ENCODE results near the gene BCL2L13. TPM values are rescaled to one million over a fixed set of nuclear protein-coding genes. Genes with fewer than 3 reads are reported as not detected.

Gene BCL2L13
- total RNA-seq, 1 experiment from 2014 or later = 44.0 TPM

DNA sequence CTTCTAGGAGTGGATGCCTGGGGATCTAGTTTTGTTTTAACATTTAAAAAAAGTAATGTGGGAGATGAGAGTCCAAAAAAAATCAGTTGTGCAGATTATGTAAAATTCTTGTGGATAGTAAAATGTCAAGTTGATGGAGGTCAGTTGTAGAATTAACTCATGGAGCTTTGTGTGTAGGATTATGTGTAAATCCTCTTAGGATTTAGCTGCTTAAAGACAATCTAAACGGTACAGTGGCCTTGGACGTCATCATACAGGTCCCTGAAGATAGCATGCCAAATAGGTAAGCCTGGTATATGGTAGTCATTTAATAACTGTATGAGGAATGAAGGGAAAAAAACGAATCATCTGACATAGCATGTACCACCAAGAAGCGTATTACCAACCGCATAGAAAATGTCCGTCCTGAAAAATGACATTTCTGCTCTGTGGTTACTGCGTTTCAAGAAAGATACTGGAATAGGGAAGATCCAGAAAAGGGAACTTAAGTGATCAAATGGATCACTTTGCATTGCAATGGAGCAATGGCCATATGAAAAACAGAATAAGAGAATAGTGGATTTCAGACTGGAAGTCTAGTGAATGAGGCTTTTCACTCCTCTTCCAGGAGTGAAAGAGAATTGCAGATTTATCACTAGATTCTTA, 61.3 kb downstream of the BCL2L13 start:
- POLR2A ChIA-PET = no interaction called here
- no peak for DNase-seq (ENCODE audit: low read depth, low spot score)
- H3K4me1 ChIP-seq (ENCODE audit: control insufficient read depth, insufficient read depth, low read length) = no peaks in the 10 kb centered on the region; the same call in 1 of the 2 replicates
- no peaks in the 10 kb centered on the region for H3K9me3 ChIP-seq (ENCODE audit: control insufficient read depth, insufficient read depth, low read depth, low read length)
- intact Hi-C loops (cut with micrococcal nuclease; ENCODE audit: unreplicated experiment) = no loop called here
- no peak overlapping the region for H3K4me3 ChIP-seq (ENCODE audit: low read depth in 2 of 2, low read length in 2 of 2)
- peaks cover 3% of the 10 kb centered on the region for H3K36me3 ChIP-seq (ENCODE audit: control insufficient read depth, insufficient read depth, low read length)
- no peak for TF ChIP-seq TCF7L2 (IDR thresholded peaks at IDR 0.05; ENCODE audit: low read depth, low read length)
- TF ChIP-seq, protein P1, sequence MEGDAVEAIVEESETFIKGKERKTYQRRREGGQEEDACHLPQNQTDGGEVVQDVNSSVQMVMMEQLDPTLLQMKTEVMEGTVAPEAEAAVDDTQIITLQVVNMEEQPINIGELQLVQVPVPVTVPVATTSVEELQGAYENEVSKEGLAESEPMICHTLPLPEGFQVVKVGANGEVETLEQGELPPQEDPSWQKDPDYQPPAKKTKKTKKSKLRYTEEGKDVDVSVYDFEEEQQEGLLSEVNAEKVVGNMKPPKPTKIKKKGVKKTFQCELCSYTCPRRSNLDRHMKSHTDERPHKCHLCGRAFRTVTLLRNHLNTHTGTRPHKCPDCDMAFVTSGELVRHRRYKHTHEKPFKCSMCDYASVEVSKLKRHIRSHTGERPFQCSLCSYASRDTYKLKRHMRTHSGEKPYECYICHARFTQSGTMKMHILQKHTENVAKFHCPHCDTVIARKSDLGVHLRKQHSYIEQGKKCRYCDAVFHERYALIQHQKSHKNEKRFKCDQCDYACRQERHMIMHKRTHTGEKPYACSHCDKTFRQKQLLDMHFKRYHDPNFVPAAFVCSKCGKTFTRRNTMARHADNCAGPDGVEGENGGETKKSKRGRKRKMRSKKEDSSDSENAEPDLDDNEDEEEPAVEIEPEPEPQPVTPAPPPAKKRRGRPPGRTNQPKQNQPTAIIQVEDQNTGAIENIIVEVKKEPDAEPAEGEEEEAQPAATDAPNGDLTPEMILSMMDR (IDR thresholded peaks at IDR 0.05) = no peak
- TF ChIP-seq, protein P2, sequence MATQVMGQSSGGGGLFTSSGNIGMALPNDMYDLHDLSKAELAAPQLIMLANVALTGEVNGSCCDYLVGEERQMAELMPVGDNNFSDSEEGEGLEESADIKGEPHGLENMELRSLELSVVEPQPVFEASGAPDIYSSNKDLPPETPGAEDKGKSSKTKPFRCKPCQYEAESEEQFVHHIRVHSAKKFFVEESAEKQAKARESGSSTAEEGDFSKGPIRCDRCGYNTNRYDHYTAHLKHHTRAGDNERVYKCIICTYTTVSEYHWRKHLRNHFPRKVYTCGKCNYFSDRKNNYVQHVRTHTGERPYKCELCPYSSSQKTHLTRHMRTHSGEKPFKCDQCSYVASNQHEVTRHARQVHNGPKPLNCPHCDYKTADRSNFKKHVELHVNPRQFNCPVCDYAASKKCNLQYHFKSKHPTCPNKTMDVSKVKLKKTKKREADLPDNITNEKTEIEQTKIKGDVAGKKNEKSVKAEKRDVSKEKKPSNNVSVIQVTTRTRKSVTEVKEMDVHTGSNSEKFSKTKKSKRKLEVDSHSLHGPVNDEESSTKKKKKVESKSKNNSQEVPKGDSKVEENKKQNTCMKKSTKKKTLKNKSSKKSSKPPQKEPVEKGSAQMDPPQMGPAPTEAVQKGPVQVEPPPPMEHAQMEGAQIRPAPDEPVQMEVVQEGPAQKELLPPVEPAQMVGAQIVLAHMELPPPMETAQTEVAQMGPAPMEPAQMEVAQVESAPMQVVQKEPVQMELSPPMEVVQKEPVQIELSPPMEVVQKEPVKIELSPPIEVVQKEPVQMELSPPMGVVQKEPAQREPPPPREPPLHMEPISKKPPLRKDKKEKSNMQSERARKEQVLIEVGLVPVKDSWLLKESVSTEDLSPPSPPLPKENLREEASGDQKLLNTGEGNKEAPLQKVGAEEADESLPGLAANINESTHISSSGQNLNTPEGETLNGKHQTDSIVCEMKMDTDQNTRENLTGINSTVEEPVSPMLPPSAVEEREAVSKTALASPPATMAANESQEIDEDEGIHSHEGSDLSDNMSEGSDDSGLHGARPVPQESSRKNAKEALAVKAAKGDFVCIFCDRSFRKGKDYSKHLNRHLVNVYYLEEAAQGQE (IDR thresholded peaks at IDR 0.05; ENCODE audit: insufficient read depth in 1 of 2, low read depth in 2 of 2, low read length in 1 of 2) = no peak
- no peak for TF ChIP-seq SIN3A (IDR thresholded peaks at IDR 0.05; ENCODE audit: borderline replicate concordance, insufficient read depth, low read depth, low read length)
- TF ChIP-seq POLR2AphosphoS5 (IDR thresholded peaks at IDR 0.05; ENCODE audit: low read depth, low read length) = no peak
- no TSS peak for BruUV-seq (replicated peaks)
- CTCF ChIA-PET = no interaction called here
- no peaks in the 10 kb centered on the region for H3K27me3 ChIP-seq (ENCODE audit: control insufficient read depth, insufficient read depth, low read length)
- no peak for ATAC-seq
- H3K27ac ChIP-seq (ENCODE audit: low read length) = no peak overlapping the region
- in situ Hi-C loops (cut with HindIII; ENCODE audit: low pct_unique_long_range_greater_than_20kb, low sequenced_read_pairs) = no loop called here

DNA sequence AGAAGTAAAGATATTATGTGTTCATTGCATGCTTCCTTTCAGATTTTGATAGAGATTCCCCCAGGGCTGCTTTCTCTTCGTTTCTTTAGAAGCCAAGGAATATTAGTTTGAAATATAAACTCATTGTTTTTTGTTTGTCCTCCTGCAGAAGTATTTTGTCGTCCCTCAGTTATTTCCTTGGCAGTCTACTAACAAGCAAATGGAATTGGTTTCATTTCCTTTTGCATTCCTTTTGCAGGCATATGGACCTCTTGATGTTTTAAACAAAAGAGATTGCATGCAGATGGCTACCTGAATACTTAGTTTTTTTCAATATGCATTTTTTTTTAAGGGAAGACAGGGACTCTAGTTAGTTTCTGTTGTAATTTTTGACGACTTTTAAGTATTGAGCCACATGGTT, 62.2 kb downstream of the BCL2L13 start:
- BruUV-seq (replicated peaks) = no TSS peak

More for the DNA sequence above, 62.2 kb downstream of the BCL2L13 start:
- intact Hi-C loops (cut with micrococcal nuclease; ENCODE audit: unreplicated experiment) (no loop called here), in situ Hi-C loops (cut with HindIII; ENCODE audit: low pct_unique_long_range_greater_than_20kb, low sequenced_read_pairs) (no loop called here)
- ATAC-seq (no peak), DNase-seq (ENCODE audit: low read depth, low spot score) (no peak)
- no peaks in the 10 kb centered on the region for H3K27me3 ChIP-seq (ENCODE audit: control insufficient read depth, insufficient read depth, low read length)
- no peak overlapping the region for H3K4me3 ChIP-seq (ENCODE audit: low read depth in 2 of 2, low read length in 2 of 2)
- peaks cover 3% of the 10 kb centered on the region for H3K36me3 ChIP-seq (ENCODE audit: control insufficient read depth, insufficient read depth, low read length)
- TF ChIP-seq, protein P2 (IDR thresholded peaks at IDR 0.05; ENCODE audit: insufficient read depth in 1 of 2, low read depth in 2 of 2, low read length in 1 of 2) = no peak
- TF ChIP-seq, protein P1 (IDR thresholded peaks at IDR 0.05) = no peak
- TF ChIP-seq SIN3A (IDR thresholded peaks at IDR 0.05; ENCODE audit: borderline replicate concordance, insufficient read depth, low read depth, low read length) = no peak
- TF ChIP-seq TCF7L2 (IDR thresholded peaks at IDR 0.05; ENCODE audit: low read depth, low read length) = no peak
- TF ChIP-seq POLR2AphosphoS5 (IDR thresholded peaks at IDR 0.05; ENCODE audit: low read depth, low read length) = no peak
- ChIA-PET POLR2A (no interaction called here), CTCF (no interaction called here)
- no peak overlapping the region for H3K27ac ChIP-seq (ENCODE audit: low read length)
- H3K4me1 ChIP-seq (ENCODE audit: control insufficient read depth, insufficient read depth, low read length) = peaks cover 3% of the 10 kb centered on the region
- no peaks in the 10 kb centered on the region for H3K9me3 ChIP-seq (ENCODE audit: control insufficient read depth, insufficient read depth, low read depth, low read length)
